Panc1 (cell line): Measurements from ENCODE around the gene PRICKLE3.

Experiments
- POLR2AphosphoS5 ChIP-seq: IDR thresholded peaks from 2 replicates; pipeline ENCODE4 v1.6.1; 2012; ENCODE audit warnings: mild to moderate bottlenecking, low read depth, low read length, moderate library complexity
- SIN3A ChIP-seq: IDR thresholded peaks from 2 replicates; pipeline ENCODE4 v1.6.1; 2012; ENCODE audit warnings: low read depth, mild to moderate bottlenecking, low read length, moderate library complexity, borderline replicate concordance; ENCODE audit not compliant: insufficient read depth
- TF ChIP-seq, protein P1 (sequence below): fragments of 450-650 bp; IDR thresholded peaks from 2 replicates; pipeline ENCODE4 v1.5.1; 2017; ENCODE audit warnings: mild to moderate bottlenecking
- TF ChIP-seq, protein P2 (sequence below), 2 experiments: IDR thresholded peaks; 2 replicates each; pipeline ENCODE4 v1.6.1; 2011 to 2012; ENCODE audit warnings: low read depth in 2 of 2, control low read depth in 1 of 2, low read length in 1 of 2, mild to moderate bottlenecking in 1 of 2, moderate library complexity in 1 of 2; ENCODE audit not compliant: insufficient read depth in 1 of 2

DNA sequence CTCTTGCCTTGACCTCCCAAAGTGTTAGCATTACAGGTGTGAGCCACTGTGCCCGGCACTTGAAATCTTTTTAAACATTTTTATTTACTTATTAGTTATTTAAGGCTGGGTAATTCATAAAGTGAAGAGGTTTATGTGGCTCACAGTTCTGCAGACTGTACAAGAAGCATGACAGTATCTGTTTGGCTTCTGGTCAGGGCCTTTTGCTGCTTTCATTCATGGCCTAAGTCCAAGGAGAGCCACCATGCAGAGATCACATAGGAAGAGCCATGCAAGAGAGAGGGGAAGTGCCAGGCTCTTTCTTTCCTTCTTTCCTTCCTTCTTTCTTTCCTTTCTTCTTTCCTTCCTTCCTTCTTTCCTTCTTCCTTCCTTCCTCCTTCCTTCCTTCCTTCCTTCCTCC is 52.4 kb downstream of the PRICKLE3 start:
- TF ChIP-seq, protein P1, sequence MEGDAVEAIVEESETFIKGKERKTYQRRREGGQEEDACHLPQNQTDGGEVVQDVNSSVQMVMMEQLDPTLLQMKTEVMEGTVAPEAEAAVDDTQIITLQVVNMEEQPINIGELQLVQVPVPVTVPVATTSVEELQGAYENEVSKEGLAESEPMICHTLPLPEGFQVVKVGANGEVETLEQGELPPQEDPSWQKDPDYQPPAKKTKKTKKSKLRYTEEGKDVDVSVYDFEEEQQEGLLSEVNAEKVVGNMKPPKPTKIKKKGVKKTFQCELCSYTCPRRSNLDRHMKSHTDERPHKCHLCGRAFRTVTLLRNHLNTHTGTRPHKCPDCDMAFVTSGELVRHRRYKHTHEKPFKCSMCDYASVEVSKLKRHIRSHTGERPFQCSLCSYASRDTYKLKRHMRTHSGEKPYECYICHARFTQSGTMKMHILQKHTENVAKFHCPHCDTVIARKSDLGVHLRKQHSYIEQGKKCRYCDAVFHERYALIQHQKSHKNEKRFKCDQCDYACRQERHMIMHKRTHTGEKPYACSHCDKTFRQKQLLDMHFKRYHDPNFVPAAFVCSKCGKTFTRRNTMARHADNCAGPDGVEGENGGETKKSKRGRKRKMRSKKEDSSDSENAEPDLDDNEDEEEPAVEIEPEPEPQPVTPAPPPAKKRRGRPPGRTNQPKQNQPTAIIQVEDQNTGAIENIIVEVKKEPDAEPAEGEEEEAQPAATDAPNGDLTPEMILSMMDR = no peak
- TF ChIP-seq POLR2AphosphoS5 (no peak), SIN3A (no peak)
- TF ChIP-seq, protein P2, sequence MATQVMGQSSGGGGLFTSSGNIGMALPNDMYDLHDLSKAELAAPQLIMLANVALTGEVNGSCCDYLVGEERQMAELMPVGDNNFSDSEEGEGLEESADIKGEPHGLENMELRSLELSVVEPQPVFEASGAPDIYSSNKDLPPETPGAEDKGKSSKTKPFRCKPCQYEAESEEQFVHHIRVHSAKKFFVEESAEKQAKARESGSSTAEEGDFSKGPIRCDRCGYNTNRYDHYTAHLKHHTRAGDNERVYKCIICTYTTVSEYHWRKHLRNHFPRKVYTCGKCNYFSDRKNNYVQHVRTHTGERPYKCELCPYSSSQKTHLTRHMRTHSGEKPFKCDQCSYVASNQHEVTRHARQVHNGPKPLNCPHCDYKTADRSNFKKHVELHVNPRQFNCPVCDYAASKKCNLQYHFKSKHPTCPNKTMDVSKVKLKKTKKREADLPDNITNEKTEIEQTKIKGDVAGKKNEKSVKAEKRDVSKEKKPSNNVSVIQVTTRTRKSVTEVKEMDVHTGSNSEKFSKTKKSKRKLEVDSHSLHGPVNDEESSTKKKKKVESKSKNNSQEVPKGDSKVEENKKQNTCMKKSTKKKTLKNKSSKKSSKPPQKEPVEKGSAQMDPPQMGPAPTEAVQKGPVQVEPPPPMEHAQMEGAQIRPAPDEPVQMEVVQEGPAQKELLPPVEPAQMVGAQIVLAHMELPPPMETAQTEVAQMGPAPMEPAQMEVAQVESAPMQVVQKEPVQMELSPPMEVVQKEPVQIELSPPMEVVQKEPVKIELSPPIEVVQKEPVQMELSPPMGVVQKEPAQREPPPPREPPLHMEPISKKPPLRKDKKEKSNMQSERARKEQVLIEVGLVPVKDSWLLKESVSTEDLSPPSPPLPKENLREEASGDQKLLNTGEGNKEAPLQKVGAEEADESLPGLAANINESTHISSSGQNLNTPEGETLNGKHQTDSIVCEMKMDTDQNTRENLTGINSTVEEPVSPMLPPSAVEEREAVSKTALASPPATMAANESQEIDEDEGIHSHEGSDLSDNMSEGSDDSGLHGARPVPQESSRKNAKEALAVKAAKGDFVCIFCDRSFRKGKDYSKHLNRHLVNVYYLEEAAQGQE (IDR thresholded peaks at IDR 0.05; ENCODE audit: insufficient read depth in 1 of 2, low read depth in 2 of 2, low read length in 1 of 2) = no peak
